Activated naive CD4-positive, alpha-beta T cell treated with anti-CD3 and anti-CD28 coated beads for 36 hours (primary cell): ENCODE measurements around the gene LRP4. TPM values are rescaled to one million over a fixed set of nuclear protein-coding genes. Genes with fewer than 3 reads are reported as not detected.
"Not testable (repeated sequence)": the region's sequence is repeated elsewhere in the genome, so short reads cannot be mapped to it uniquely, and the experiment has no call there.

ENCODE experiments used
- CTCF ChIA-PET: fragments of 350-600 bp; sonication (Branson Sonifier 250); formaldehyde crosslinking; loops from one replicate; lab custom pipeline; 2021; ENCODE audit warnings: antibody characterized with exemption; lab: Charles Lee
- DNase-seq: peaks from one replicate; pipeline ENCODE4 v3.0.0-alpha.2; 2020
- H3K27ac Mint-ChIP-seq: one replicate; pipeline ENCODE4 v1.8.0; 2021; ENCODE audit warnings: mild to moderate bottlenecking, mixed read lengths
- H3K27me3 Mint-ChIP-seq: one replicate; pipeline ENCODE4 v1.8.0; 2021; ENCODE audit warnings: low read depth, mixed read lengths
- H3K36me3 Mint-ChIP-seq: one replicate; pipeline ENCODE4 v1.8.0; 2021; ENCODE audit warnings: low read depth, mixed read lengths
- H3K4me1 Mint-ChIP-seq: one replicate; pipeline ENCODE4 v1.8.0; 2021; ENCODE audit warnings: low read depth, mixed read lengths
- H3K4me3 Mint-ChIP-seq: one replicate; pipeline ENCODE4 v1.8.0; 2021; ENCODE audit warnings: mild to moderate bottlenecking, moderate library complexity, mixed read lengths
- H3K9me3 Mint-ChIP-seq: one replicate; pipeline ENCODE4 v1.8.0; 2021; ENCODE audit warnings: mixed read lengths
- intact Hi-C: fragments of 100-400 bp; cut with micrococcal nuclease; formaldehyde crosslinking; loops from one replicate; pipeline ENCODE4 v1.15.1; 2023
- total RNA-seq, 2 experiments: library from RNA; stranded (reverse); gene quantifications; one replicate each; pipeline ENCODE4 v1.2.3, GENCODE V29; 2021

The LRP4 gene
- total RNA-seq, 2 experiments from 2014 or later = 0.32 to 0.52 TPM

DNA sequence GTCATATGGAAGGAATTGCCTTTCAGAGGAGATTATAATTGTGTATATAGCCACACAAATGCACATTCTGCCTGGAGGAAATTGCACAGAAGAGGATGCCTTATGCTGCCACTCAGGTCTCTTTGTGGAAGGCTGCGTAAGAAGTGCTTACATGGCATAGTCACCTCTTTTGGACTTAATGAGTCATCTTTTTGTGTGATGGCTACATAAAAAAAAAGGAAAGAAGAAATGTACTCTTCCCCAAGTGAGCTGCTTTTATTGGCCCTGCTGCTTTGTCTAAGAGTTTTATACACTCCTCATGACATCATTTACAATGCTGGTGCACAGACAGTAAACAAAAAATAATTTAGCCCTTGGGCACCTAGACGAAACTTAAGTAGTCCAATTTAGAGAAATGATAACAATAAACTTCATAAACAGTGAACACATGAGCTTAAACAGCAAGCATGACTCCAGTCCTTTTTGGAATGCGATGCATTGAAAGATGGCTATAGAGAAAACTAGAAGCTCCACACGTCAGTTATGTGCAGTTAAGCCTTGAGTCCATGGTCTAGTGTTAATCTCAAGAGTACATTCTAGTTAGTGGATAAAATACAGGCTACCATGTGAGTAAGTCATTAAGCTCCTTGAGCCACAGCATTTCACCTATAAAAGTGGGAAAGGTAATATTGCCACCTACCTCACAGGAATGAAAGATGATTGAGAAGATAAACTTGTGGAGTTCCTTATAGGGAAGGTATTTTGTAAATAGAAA, 30.2 kb upstream of the LRP4 start:
- DNase-seq = no peak
- H3K36me3 Mint-ChIP-seq = no peaks in the 10 kb centered on the region
- no peaks in the 10 kb centered on the region for H3K27me3 Mint-ChIP-seq
- H3K4me1 Mint-ChIP-seq = peaks cover 10% of the 10 kb centered on the region
- H3K27ac Mint-ChIP-seq = no peak overlapping the region
- H3K9me3 Mint-ChIP-seq = no peaks in the 10 kb centered on the region
- intact Hi-C loops = no loop called here
- no peak overlapping the region for H3K4me3 Mint-ChIP-seq
- CTCF ChIA-PET = no interaction called here

DNA sequence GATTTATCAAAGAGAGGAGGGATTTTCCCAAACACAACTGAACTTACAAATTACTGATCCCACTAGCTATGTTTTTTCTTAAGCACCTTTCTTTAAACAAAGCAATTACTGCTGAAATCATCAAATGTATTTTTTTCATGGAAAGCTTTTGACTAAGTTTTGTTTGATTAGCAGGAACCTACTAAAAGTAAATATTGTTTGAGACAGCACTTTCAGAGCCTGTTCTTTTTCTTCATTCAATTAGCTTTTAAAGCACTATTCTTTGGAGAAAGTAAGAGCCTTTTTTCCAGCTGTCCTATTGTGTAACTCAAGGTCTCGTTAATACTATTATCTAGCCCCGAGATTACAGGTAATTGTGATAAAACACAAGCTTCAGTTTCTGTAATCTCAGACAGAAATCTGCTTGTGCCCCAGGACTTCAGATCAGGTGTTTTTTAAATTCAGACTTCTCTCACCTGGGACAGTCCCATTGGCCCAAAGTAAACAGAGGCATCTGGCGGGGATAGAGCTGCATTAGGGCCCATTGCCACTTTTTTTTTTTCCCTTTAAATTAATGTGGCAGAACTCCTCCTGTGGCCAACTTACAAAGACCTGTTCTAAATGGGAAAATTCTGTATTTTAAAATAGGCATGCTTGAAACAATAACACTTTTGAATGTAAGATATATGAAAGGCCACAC, 29.2 kb upstream of the LRP4 start:
- H3K4me3 Mint-ChIP-seq = no peak overlapping the region
- H3K36me3 Mint-ChIP-seq = no peaks in the 10 kb centered on the region
- intact Hi-C loops = no loop called here
- H3K27ac Mint-ChIP-seq = no peak overlapping the region
- H3K27me3 Mint-ChIP-seq = no peaks in the 10 kb centered on the region
- no peaks in the 10 kb centered on the region for H3K9me3 Mint-ChIP-seq
- H3K4me1 Mint-ChIP-seq = peaks cover 7% of the 10 kb centered on the region
- CTCF ChIA-PET = interaction anchor here (0.8 kb wide), 1 partner anchor 214 kb away, joined by 3 read pairs; no protein-coding TSS in a partner anchor
- no peak for DNase-seq

DNA sequence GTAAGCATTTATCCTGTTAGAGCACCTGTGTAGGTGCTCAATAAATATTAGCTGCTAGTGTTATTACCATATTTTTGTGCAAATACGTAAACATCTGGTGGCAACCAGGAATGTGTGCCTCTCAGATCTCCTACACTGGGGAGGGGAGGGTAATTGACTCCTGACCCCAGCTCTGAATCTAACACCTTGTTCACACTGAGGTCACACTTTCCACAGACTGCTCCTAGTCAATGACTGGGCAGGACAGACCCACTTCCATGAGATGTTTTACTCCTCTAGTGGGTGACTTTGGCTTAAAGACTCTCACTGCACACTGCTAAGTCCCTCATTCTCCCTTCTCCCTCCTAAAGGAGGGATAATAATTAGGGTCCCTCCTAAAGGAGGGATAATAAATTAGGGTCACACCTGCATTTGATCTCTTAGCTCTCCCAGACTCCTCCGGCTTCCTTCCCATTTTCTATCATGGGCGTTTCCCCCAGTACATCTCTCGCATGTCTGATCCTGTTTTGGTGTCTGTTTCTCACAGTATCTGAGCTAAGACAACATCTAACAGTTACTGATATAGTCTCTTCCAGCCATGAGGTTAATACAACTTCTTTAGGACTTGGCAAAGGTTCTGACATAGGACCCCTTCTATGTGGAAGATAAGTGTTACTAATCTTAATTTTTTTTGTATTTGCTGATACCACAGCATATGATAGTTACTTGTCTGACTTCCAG, 26.2 kb upstream of the LRP4 start:
- DNase-seq = no peak
- H3K27me3 Mint-ChIP-seq = no peaks in the 10 kb centered on the region
- H3K9me3 Mint-ChIP-seq = no peaks in the 10 kb centered on the region
- intact Hi-C loops = no loop called here
- H3K4me3 Mint-ChIP-seq = no peak overlapping the region
- no peak overlapping the region for H3K27ac Mint-ChIP-seq
- H3K4me1 Mint-ChIP-seq = no peaks in the 10 kb centered on the region
- no peaks in the 10 kb centered on the region for H3K36me3 Mint-ChIP-seq
- CTCF ChIA-PET = interaction anchor here (0.6 kb wide), 1 partner anchor 125 kb away, joined by 3 read pairs; no protein-coding TSS in a partner anchor

DNA sequence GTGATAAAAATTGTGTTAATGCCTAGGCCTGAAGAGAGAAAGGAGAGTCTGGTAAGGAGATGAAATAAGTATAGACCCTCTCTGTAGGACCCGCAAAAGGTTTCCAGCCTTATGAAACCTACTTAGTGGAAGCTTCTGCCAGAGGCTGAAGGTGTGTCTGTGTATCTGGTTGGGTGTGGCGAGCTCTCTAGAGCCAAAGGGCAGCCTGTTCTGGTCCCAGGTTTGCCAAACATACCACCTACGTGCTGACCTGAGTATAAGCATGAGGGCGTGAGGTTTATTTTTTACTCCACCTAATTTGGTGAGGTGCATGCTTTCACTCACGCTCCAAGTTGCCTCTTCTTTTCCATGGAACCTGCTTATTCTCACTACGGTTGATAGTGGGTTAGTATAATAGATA, 23.8 kb upstream of the LRP4 start:
- Mint-ChIP-seq H3K27ac (no peak overlapping the region), H3K4me3 (no peak overlapping the region), H3K27me3 (no peaks in the 10 kb centered on the region), H3K4me1 (peaks cover 4% of the 10 kb centered on the region), H3K36me3 (no peaks in the 10 kb centered on the region), H3K9me3 (no peaks in the 10 kb centered on the region)
- no peak for DNase-seq
- intact Hi-C loops = no loop called here
- CTCF ChIA-PET = interaction anchor here (0.9 kb wide), 1 partner anchor 243 kb away, joined by 3 read pairs; no protein-coding TSS in a partner anchor

DNA sequence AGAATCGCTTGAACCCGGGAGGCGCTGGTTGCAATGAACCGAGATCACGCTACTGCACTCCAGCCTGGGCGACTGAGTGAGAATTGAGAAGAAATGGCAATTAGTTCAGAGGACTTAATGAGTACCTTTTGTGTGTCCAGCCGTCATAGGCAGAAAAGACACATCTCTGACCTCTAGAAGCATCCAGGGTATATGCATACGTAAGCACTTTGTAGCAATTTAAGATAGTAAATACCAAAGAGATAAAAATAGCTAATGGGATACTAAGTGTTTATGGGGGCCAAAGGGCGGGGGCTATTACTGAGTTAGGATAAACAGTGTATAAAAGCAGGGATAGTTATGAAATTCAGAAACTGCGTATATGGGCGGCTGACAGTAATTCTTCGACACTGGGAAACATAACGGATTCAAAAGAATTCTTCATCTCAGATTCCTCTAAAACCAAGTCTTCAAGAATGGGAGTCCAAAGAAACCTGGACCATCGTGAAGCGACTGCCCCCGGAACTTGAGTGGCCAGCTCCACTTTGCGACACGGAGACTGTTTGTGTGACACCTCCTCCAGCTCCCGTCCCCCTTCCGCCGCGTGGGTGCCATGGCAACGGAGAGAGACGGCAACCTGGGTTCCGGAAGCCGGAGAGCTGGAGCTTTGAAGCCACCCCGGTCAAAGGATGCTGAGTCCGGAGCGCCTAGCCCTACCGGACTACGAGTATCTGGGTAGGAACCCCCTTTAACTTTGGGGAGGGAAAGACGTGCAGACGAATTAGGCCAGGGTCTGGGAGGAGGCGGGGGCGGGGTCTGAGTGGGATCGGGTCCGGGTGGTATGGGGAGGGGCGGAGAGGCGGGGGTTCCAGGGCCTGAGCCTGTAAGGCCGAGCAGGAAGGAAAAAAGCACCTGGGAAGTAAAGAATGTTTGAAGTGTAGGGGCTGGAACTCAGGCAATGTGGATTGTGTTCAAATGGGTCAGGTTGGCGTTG, 18.1 kb upstream of the LRP4 start, which contains the start of gene CSTPP1:
CSTPP1 (plus strand) TSS at position 624 of the 973 bp plus-strand sequence; CDS start at position 669, 45 bp downstream.
- intact Hi-C loops = loop anchor here (1.0 to 5.0 kb wide), 6 partner anchors 18 to 471 kb away; partner anchors contain the start of genes ACP2, AMBRA1, ARFGAP2 and ARHGAP1
- peaks cover 2% of the 10 kb centered on the region for H3K36me3 Mint-ChIP-seq
- H3K27ac Mint-ChIP-seq = peak within 1 kb of the TSS; percentile 88
- no peaks in the 10 kb centered on the region for H3K27me3 Mint-ChIP-seq
- peak; percentile 97 for DNase-seq
- peaks cover 18% of the 10 kb centered on the region for H3K4me1 Mint-ChIP-seq
- H3K4me3 Mint-ChIP-seq = peak within 1 kb of the TSS; percentile 98
- no peaks in the 10 kb centered on the region for H3K9me3 Mint-ChIP-seq
- CTCF ChIA-PET = interaction anchor here (0.6 to 1.6 kb wide), 6 partner anchors 10 to 438 kb away, joined by 3 to 4 read pairs (median 3); no protein-coding TSS in a partner anchor

DNA sequence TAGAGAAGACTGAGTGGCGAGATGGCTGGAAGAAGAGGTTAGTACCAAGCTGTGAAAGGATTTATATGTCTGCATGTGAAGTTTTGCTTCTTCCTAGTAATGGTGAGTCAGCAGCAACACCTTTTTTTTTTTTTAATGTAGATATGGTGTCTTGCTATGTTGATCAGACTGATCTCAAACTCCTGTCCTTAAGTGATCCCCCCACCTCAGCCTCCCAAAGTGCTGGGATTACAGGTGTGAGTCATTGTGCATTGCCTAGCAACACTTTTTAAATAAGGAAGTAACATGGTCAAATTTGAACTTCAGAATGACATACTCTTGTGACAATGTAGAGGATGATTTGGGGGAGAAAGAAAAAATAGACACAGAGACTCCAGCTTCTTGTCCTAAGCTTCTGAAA, 11.7 kb upstream of the LRP4 start:
- H3K36me3 Mint-ChIP-seq = no peaks in the 10 kb centered on the region
- CTCF ChIA-PET = interaction anchor here (1.5 kb wide), 1 partner anchor 223 kb away, joined by 5 read pairs; no protein-coding TSS in a partner anchor
- H3K4me3 Mint-ChIP-seq = no peak overlapping the region
- no peak overlapping the region for H3K27ac Mint-ChIP-seq
- peak; percentile 35 for DNase-seq
- peaks cover 5% of the 10 kb centered on the region for H3K4me1 Mint-ChIP-seq
- no peaks in the 10 kb centered on the region for H3K9me3 Mint-ChIP-seq
- H3K27me3 Mint-ChIP-seq = peaks cover 5% of the 10 kb centered on the region
- intact Hi-C loops = no loop called here

DNA sequence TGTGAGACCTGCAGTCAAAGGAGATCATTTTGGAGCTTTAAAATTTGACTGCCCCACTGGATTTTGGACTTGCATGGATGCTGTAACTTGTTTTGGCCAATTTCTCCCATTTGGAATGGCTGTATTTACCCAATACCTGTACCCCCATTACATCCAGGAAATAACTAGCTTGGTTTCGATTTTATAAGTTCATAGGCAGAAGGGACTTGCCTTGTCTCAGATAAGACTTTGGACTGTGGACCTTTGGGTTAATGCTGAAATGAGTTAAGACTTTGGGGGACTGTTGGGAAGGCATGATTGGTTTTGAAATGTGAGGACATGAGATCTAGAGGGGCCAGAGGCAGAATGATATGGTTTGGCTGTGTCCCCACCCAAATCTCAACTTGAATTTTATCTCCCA, 10.4 kb upstream of the LRP4 start:
- H3K27me3 Mint-ChIP-seq, H3K4me3 Mint-ChIP-seq, H3K4me1 Mint-ChIP-seq, H3K36me3 Mint-ChIP-seq, H3K9me3 Mint-ChIP-seq, DNase-seq, intact Hi-C loops, H3K27ac Mint-ChIP-seq, CTCF ChIA-PET: not testable (repeated sequence)

DNA sequence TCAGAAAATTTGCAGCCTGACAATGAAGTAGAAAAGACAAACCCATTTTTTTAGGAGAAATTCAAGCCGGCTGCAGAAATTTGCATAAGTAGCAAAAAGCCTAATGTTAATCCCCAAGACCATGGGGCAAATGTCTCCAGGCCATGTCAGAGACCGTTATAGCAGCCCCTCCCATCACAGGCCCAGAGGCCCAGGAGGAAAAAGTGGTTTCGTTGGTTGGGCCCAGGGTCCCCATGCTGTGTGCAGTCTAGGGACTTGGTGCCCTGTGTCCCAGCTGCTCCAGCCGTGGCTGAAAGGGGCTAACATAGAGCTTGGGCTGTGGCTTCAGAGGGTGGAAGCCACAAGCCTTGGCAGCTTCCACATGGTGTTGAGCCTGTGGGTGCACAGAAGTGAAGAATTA, 9.6 kb upstream of the LRP4 start:
- H3K27ac Mint-ChIP-seq, CTCF ChIA-PET: not testable (repeated sequence)

DNA sequence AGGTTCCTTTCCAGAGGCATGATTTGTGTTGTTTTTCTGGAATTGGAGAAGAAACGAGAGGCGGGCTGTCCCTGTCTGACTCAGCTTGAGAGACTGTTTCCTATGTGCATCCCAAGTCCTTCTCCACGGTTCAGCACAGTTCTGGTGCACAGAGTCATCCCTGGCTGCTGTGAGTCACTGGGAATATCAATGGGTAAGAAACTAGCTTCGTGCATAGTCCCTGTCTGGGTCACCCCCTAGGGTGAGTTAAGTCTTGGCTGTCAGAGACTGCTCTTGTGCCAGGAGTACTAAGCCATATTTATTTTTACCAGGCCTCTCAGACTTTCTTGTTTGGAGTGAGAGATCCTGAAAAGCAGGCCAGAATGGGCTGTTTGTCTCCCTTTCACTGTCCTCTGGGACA, 2.4 kb upstream of the LRP4 start:
- Mint-ChIP-seq H3K4me3 (no peak overlapping the region), H3K9me3 (no peaks in the 10 kb centered on the region), H3K27me3 (peaks cover 37% of the 10 kb centered on the region), H3K27ac (no peak overlapping the region), H3K36me3 (no peaks in the 10 kb centered on the region), H3K4me1 (peaks cover 25% of the 10 kb centered on the region)
- intact Hi-C loops = loop anchor here (1.0 kb wide), 1 partner anchor 233 kb away; no protein-coding TSS in a partner anchor
- DNase-seq = no peak
- CTCF ChIA-PET = interaction anchor here (0.9 kb wide), 2 partner anchors 229 to 232 kb away, joined by 3 to 4 read pairs; no protein-coding TSS in a partner anchor

More for the DNA sequence above, 9.6 kb upstream of the LRP4 start:
- H3K36me3 Mint-ChIP-seq, intact Hi-C loops, H3K4me1 Mint-ChIP-seq, H3K4me3 Mint-ChIP-seq, H3K9me3 Mint-ChIP-seq, H3K27me3 Mint-ChIP-seq, DNase-seq: not testable (repeated sequence)

DNA sequence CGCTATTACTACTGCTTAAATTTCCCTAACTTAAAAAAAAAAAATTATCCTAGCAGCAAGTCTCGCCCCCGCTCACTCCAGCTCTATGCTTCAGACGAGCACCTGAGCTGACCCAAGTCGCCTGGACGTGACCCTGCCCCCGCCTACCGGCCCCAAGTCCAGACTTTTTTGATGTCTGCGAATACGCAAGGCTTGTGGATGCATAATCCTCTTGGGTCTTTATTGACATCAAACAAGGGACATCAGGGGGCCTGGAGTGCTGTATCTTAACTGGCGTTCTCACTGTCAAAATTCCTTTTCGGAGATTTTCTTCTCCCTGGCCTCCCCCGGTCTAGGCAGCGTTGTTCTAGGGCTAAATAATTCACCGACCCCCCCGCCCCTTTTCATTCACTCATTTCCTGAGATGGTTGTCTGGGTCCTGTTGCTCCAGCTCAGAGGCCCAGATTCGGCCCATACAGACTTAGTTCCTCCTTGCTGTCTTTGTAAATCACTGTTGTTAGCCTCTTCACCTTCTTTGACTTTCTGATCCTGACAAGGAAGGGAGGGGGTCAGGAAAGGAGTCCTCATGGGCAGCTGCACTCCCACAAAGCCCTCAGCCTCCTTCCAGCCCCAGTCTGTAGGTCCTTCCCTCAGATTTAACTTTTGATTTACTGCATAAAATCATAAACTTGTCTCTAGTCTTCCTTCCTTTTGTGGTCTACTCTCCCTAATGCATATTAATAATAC, 601 bp upstream of the LRP4 start:
- Mint-ChIP-seq H3K9me3 (no peaks in the 10 kb centered on the region), H3K4me1 (peaks cover 25% of the 10 kb centered on the region), H3K4me3 (peak overlapping the region; percentile 63), H3K36me3 (no peaks in the 10 kb centered on the region), H3K27me3 (peaks cover 46% of the 10 kb centered on the region), H3K27ac (no peak overlapping the region)
- CTCF ChIA-PET = interaction anchor here (0.6 to 1.7 kb wide), 6 partner anchors 9 to 236 kb away, joined by 3 to 12 read pairs (median 6); no protein-coding TSS in a partner anchor
- intact Hi-C loops = loop anchor here (2.0 to 10.0 kb wide), 2 partner anchors 18 to 536 kb away; partner anchors contain the start of gene CSTPP1
- DNase-seq = no peak
